PFSK-1 (cell line): ENCODE data around the gene PAQR7.

Experiments
- POLR2AphosphoS5 ChIP-seq: IDR thresholded peaks from 2 replicates; pipeline ENCODE4 v1.6.1; 2012; ENCODE audit warnings: low read depth, mild to moderate bottlenecking, control low read depth, low read length, moderate library complexity
- SIN3A ChIP-seq: IDR thresholded peaks from 2 replicates; pipeline ENCODE4 v1.6.1; 2012; ENCODE audit warnings: mild to moderate bottlenecking, low read length, moderate library complexity, borderline replicate concordance; ENCODE audit not compliant: insufficient read depth
- TAF1 ChIP-seq: IDR thresholded peaks from 2 replicates; pipeline ENCODE4 v1.6.1; 2012; ENCODE audit warnings: low read length, control low read depth, borderline replicate concordance; ENCODE audit not compliant: insufficient read depth
- TF ChIP-seq, protein P1 (sequence below), 2 experiments: IDR thresholded peaks; 2 replicates each; pipeline versions ENCODE4 v1.6.1 to v1.8.0; 2011 to 2012; ENCODE audit warnings: low read depth in 2 of 2, low read length in 2 of 2, control low read depth in 1 of 2, inconsistent platforms in 1 of 2, mild to moderate bottlenecking in 1 of 2, moderate library complexity in 1 of 2; ENCODE audit not compliant: insufficient read depth in 1 of 2

GRCh38 chr1:25871086-25871703 is 4.3 kb downstream of the PAQR7 start:
- TF ChIP-seq, protein P1, sequence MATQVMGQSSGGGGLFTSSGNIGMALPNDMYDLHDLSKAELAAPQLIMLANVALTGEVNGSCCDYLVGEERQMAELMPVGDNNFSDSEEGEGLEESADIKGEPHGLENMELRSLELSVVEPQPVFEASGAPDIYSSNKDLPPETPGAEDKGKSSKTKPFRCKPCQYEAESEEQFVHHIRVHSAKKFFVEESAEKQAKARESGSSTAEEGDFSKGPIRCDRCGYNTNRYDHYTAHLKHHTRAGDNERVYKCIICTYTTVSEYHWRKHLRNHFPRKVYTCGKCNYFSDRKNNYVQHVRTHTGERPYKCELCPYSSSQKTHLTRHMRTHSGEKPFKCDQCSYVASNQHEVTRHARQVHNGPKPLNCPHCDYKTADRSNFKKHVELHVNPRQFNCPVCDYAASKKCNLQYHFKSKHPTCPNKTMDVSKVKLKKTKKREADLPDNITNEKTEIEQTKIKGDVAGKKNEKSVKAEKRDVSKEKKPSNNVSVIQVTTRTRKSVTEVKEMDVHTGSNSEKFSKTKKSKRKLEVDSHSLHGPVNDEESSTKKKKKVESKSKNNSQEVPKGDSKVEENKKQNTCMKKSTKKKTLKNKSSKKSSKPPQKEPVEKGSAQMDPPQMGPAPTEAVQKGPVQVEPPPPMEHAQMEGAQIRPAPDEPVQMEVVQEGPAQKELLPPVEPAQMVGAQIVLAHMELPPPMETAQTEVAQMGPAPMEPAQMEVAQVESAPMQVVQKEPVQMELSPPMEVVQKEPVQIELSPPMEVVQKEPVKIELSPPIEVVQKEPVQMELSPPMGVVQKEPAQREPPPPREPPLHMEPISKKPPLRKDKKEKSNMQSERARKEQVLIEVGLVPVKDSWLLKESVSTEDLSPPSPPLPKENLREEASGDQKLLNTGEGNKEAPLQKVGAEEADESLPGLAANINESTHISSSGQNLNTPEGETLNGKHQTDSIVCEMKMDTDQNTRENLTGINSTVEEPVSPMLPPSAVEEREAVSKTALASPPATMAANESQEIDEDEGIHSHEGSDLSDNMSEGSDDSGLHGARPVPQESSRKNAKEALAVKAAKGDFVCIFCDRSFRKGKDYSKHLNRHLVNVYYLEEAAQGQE (IDR thresholded peaks at IDR 0.05; ENCODE audit: insufficient read depth in 1 of 2, low read depth in 2 of 2, low read length in 2 of 2), result no peak
- TF ChIP-seq POLR2AphosphoS5, result no peak
- no peak for TF ChIP-seq TAF1
- no peak for TF ChIP-seq SIN3A
